Activated CD4-positive, alpha-beta T cell treated with anti-CD3 and anti-CD28 coated beads, Interleukin-2, amount 50 U/mL, for 16 hours (primary cell): ENCODE results near the gene CACNA2D3.

Experiments
- DNase-seq: peaks from one replicate; pipeline ENCODE4 v3.0.0-alpha.2; 2020

CACNA2D3 gene

GRCh38 chr3:54171951-54172350 lies 49.6 kb downstream of the CACNA2D3 start:
- DNase-seq = no peak

- no peak for DNase-seq
These were observed 51.0 kb downstream of the CACNA2D3 start for GRCh38 chr3:54173371-54173770.

GRCh38 chr3:54176106-54176505 lies 53.8 kb downstream of the CACNA2D3 start:
- no peak for DNase-seq

GRCh38 chr3:54177816-54178215 lies 55.5 kb downstream of the CACNA2D3 start:
- DNase-seq = no peak

- no peak for DNase-seq
These were observed 56.0 kb downstream of the CACNA2D3 start for GRCh38 chr3:54178376-54178775.

GRCh38 chr3:54180921-54181320 lies 58.6 kb downstream of the CACNA2D3 start:
- DNase-seq = no peak

- no peak for DNase-seq
These were observed 59.9 kb downstream of the CACNA2D3 start for GRCh38 chr3:54182242-54182641.

- no peak for DNase-seq
These were observed 63.4 kb downstream of the CACNA2D3 start for GRCh38 chr3:54185740-54186139.

GRCh38 chr3:54188176-54188791 lies 65.9 kb downstream of the CACNA2D3 start:
- DNase-seq = peak; percentile 12

- DNase-seq = no peak
These were observed 68.9 kb downstream of the CACNA2D3 start for GRCh38 chr3:54191220-54191619.

GRCh38 chr3:54192026-54192425 lies 69.7 kb downstream of the CACNA2D3 start:
- DNase-seq = no peak

GRCh38 chr3:54193093-54193492 lies 70.7 kb downstream of the CACNA2D3 start:
- DNase-seq = no peak

- DNase-seq = no peak
These were observed 74.1 kb downstream of the CACNA2D3 start for GRCh38 chr3:54196360-54196991.

GRCh38 chr3:54197509-54197908 lies 75.2 kb downstream of the CACNA2D3 start:
- DNase-seq = no peak

- no peak for DNase-seq
These were observed 76.2 kb downstream of the CACNA2D3 start for GRCh38 chr3:54198556-54198955.

GRCh38 chr3:54202054-54202453 lies 79.7 kb downstream of the CACNA2D3 start:
- no peak for DNase-seq

- DNase-seq = no peak
These were observed 80.4 kb downstream of the CACNA2D3 start for GRCh38 chr3:54202651-54203248.

- DNase-seq = no peak
These were observed 84.5 kb downstream of the CACNA2D3 start for GRCh38 chr3:54206874-54207273.

GRCh38 chr3:54211097-54211496 lies 88.7 kb downstream of the CACNA2D3 start:
- no peak for DNase-seq

GRCh38 chr3:54212723-54213122 lies 90.4 kb downstream of the CACNA2D3 start:
- no peak for DNase-seq

- no peak for DNase-seq
These were observed 91.6 kb downstream of the CACNA2D3 start for GRCh38 chr3:54213907-54214306.

- no peak for DNase-seq
These were observed 92.5 kb downstream of the CACNA2D3 start for GRCh38 chr3:54214845-54215244.

GRCh38 chr3:54215521-54215920 lies 93.2 kb downstream of the CACNA2D3 start:
- no peak for DNase-seq

- DNase-seq = no peak
These were observed 95.5 kb downstream of the CACNA2D3 start for GRCh38 chr3:54217828-54218227.

GRCh38 chr3:54222316-54222715 lies 100.0 kb downstream of the CACNA2D3 start:
- no peak for DNase-seq
